Measurements from ENCODE around the gene GUCY2C. TPM values are rescaled to one million over a fixed set of nuclear protein-coding genes. Genes with fewer than 3 reads are reported as not detected.

GUCY2C gene
- polyA plus RNA-seq, 2 of the 4 experiments (the other 2 are of a cell fraction): 0.05 TPM; not detected in 1

- TF ChIP-seq POLR2A (IDR thresholded peaks at IDR 0.05; ENCODE audit: low read length) (no peak), KDM1A (IDR thresholded peaks at IDR 0.05; ENCODE audit: low read depth) (no peak), KDM5A (IDR thresholded peaks at IDR 0.05) (no peak), ZSCAN20 (CRISPR knock-in tag; IDR thresholded peaks at IDR 0.05) (no peak), CHD4 (IDR thresholded peaks at IDR 0.05; ENCODE audit: borderline replicate concordance) (no peak), ZFP36 (IDR thresholded peaks at IDR 0.05; ENCODE audit: borderline replicate concordance, partially characterized antibody) (no peak), RCOR1 (IDR thresholded peaks at IDR 0.05; ENCODE audit: low read depth, low read length) (no peak), HMGXB4 (CRISPR knock-in tag; IDR thresholded peaks at IDR 0.05; ENCODE audit: borderline replicate concordance) (no peak), HEYL (CRISPR knock-in tag; IDR thresholded peaks at IDR 0.05) (no peak), GATA3 (IDR thresholded peaks at IDR 0.05; ENCODE audit: borderline replicate concordance) (no peak)
- Histone ChIP-seq H3K27ac (no peak overlapping the region), H3K9me3 (no peaks in the 10 kb centered on the region), H3K4me3 (no peak overlapping the region), H3K4me2 (no peak overlapping the region), H3K4me1 (no peaks in the 10 kb centered on the region)
- DNase-seq (ENCODE audit: low read depth in 1 of 2, low spot score in 1 of 2) (no peak), FAIRE-seq (no peak), ATAC-seq (no peak)
- ChIA-PET CTCF (interaction anchor here (0.7 kb wide), 1 partner anchor 1069 kb away, joined by 3 read pairs; no protein-coding TSS in a partner anchor), POLR2A (no interaction called here)
- 26% methylated on average over 2 of the region's 2 CpGs for WGBS (ENCODE audit: missing lambda C conversion rate)
Observed at GRCh38 chr12:14699923-14700322, 3.5 kb upstream of the GUCY2C start.

- CTCF ChIA-PET: no interaction called here
- no peak overlapping the region for H3K4me3 ChIP-seq
- TF ChIP-seq FOSB (CRISPR knock-in tag; IDR thresholded peaks at IDR 0.05) (no peak), HOXB5 (CRISPR knock-in tag; IDR thresholded peaks at IDR 0.05) (no peak), JUNB (IDR thresholded peaks at IDR 0.05) (no peak), MAFK (IDR thresholded peaks at IDR 0.05; ENCODE audit: partially characterized antibody) (no peak), RCOR1 (IDR thresholded peaks at IDR 0.05; ENCODE audit: low read depth, low read length) (no peak), EP300 (IDR thresholded peaks at IDR 0.05) (no peak), EHMT2 (IDR thresholded peaks at IDR 0.05; ENCODE audit: low read depth) (no peak), PBX3 (IDR thresholded peaks at IDR 0.05) (no peak), RAD21 (conservative IDR thresholded peaks at IDR 0.05 in 1 of 2, IDR thresholded peaks at IDR 0.05 in 1 of 2) (no peak), CHD2 (IDR thresholded peaks at IDR 0.05; ENCODE audit: low read length, partially characterized antibody) (no peak), ZNF302 (CRISPR knock-in tag; IDR thresholded peaks at IDR 0.05) (no peak), JUN (IDR thresholded peaks at IDR 0.05) (no peak), HDAC2 (IDR thresholded peaks at IDR 0.05) (no peak), KDM1A (IDR thresholded peaks at IDR 0.05; ENCODE audit: low read depth) (no peak), MAZ (IDR thresholded peaks at IDR 0.05; ENCODE audit: borderline replicate concordance, low read depth, low read length) (no peak), NR3C1 (IDR thresholded peaks at IDR 0.05) (no peak)
- ATAC-seq (no peak), FAIRE-seq (no peak), DNase-seq (ENCODE audit: low read depth in 1 of 2, low spot score in 1 of 2) (no peak)
- no peaks in the 10 kb centered on the region for H3K9me3 ChIP-seq
- no peaks in the 10 kb centered on the region for H3K4me1 ChIP-seq
- H3K4me2 ChIP-seq: no peak overlapping the region
- H3K27ac ChIP-seq: no peak overlapping the region
- POLR2A ChIA-PET: no interaction called here
Observed at GRCh38 chr12:14698555-14698954, 2.2 kb upstream of the GUCY2C start.

GRCh38 chr12:14695715-14696141 lies 671 bp downstream of the GUCY2C start:
- Histone ChIP-seq H3K4me3 (no peak overlapping the region), H3K27ac (no peak overlapping the region), H3K9me3 (no peaks in the 10 kb centered on the region), H3K4me1 (no peaks in the 10 kb centered on the region), H3K4me2 (no peak overlapping the region)
- CTCF ChIA-PET: interaction anchor here (1.4 kb wide), 1 partner anchor 21 kb away, joined by 3 read pairs; no protein-coding TSS in a partner anchor
- DNase-seq (ENCODE audit: low read depth in 1 of 2, low spot score in 1 of 2) (no peak), ATAC-seq (no peak), FAIRE-seq (no peak)
- POLR2A ChIA-PET: no interaction called here
- WGBS (ENCODE audit: missing lambda C conversion rate): 48% methylated on average over 5 of the region's 5 CpGs
- TF ChIP-seq CTCF (IDR thresholded peaks at IDR 0.05): no peak
- no peak for TF ChIP-seq TFCP2L1 (CRISPR knock-in tag; IDR thresholded peaks at IDR 0.05)
- TF ChIP-seq KDM5A (IDR thresholded peaks at IDR 0.05): no peak
- TF ChIP-seq EP300 (IDR thresholded peaks at IDR 0.05): no peak
- TF ChIP-seq PBX3 (IDR thresholded peaks at IDR 0.05): no peak
- no peak for TF ChIP-seq CBX2 (IDR thresholded peaks at IDR 0.05; ENCODE audit: borderline replicate concordance, low read depth)
- TF ChIP-seq CEBPB (IDR thresholded peaks at IDR 0.05): no peak
- no peak for TF ChIP-seq JUN (IDR thresholded peaks at IDR 0.05)
- TF ChIP-seq KDM1A (IDR thresholded peaks at IDR 0.05; ENCODE audit: low read depth): no peak
- TF ChIP-seq EHMT2 (IDR thresholded peaks at IDR 0.05; ENCODE audit: low read depth): no peak
